Endothelial cell of umbilical vein (primary cell): Measurements from ENCODE around the gene DAGLB. TPM values are rescaled to one million over a fixed set of nuclear protein-coding genes. Genes with fewer than 3 reads are reported as not detected.

Experiments used
- BruUV-seq: library from RNA; stranded (reverse); fragments of 400-500 nt; replicated peaks from 2 replicates; lab custom pipeline; 2021; lab: Mats Ljungman, UMichigan
- CTCF ChIA-PET: fragments of 300-600, 350-600 bp; sonication (Branson Sonifier 250); formaldehyde crosslinking; loops from one replicate; lab custom pipeline; 2021; ENCODE audit warnings: antibody characterized with exemption, inconsistent platforms; lab: Charles Lee
- POLR2A ChIA-PET: fragments of 300-600, 350-600 bp; sonication (Branson Sonifier 250); formaldehyde crosslinking; loops from one replicate; lab custom pipeline; 2021; ENCODE audit warnings: antibody characterized with exemption, inconsistent platforms; lab: Charles Lee
- DNase-seq: peaks from one replicate; pipeline ENCODE4 v3.0.0-alpha.2; 2011; ENCODE audit warnings: low read depth, low spot score
- FAIRE-seq: peaks from 2 replicates; lab custom pipeline; 2011; peaks lifted over from hg19 to GRCh38; lab: Jason Lieb, UNC
- H2AFZ ChIP-seq: 2 replicates; pipeline ENCODE4 v1.6.0; 2012; ENCODE audit warnings: low read depth, low read length, control low read depth, inconsistent platforms
- H3K27ac ChIP-seq: 2 replicates; pipeline ENCODE4 v1.5.1; 2011; ENCODE audit warnings: low read depth, mild to moderate bottlenecking, control low read depth, low read length, moderate library complexity; ENCODE audit not compliant: insufficient read depth
- H3K27me3 ChIP-seq, 2 experiments: 2 replicates each; pipeline versions ENCODE4 v1.6.0 to v1.6.1; 2011; ENCODE audit warnings: low read length in 2 of 2, mixed read lengths in 1 of 2; ENCODE audit not compliant: control insufficient read depth in 2 of 2, insufficient read depth in 2 of 2
- H3K36me3 ChIP-seq, 2 experiments: 2 replicates in 1 of 2; 3 replicates in 1 of 2; pipeline ENCODE4 v1.5.1; 2011; ENCODE audit warnings: low read length in 2 of 2, mild to moderate bottlenecking in 1 of 2, moderate library complexity in 1 of 2; ENCODE audit not compliant: control insufficient read depth in 2 of 2, insufficient read depth in 2 of 2; ENCODE audit errors: extremely low read depth in 1 of 2
- H3K4me1 ChIP-seq: 3 replicates; pipeline ENCODE4 v1.5.1; 2011; ENCODE audit warnings: mild to moderate bottlenecking, low read length; ENCODE audit not compliant: control insufficient read depth, insufficient read depth; ENCODE audit errors: extremely low read depth
- H3K4me2 ChIP-seq: 2 replicates; pipeline ENCODE4 v1.6.1; 2011; ENCODE audit warnings: low read length, control low read depth, mixed read lengths; ENCODE audit not compliant: insufficient read depth
- H3K4me3 ChIP-seq, 3 experiments: fragments of 200-600 bp in 1 of 3; sonication (generic), shearing (Covaris generic) in 1 of 3; replicated peaks in 1 of 3; 2 replicates each; pipeline ENCODE4 v1.5.1; 2011 to 2016; ENCODE audit warnings: control low read depth in 3 of 3, low read length in 3 of 3, mild to moderate bottlenecking in 2 of 3, inconsistent platforms in 1 of 3, low read depth in 1 of 3, moderate library complexity in 1 of 3; ENCODE audit not compliant: insufficient read depth in 1 of 3
- H3K79me2 ChIP-seq: 2 replicates; pipeline ENCODE4 v1.6.0; 2012; ENCODE audit warnings: low read length, inconsistent platforms; ENCODE audit not compliant: control insufficient read depth, insufficient read depth
- H3K9ac ChIP-seq: replicated peaks from 2 replicates; pipeline ENCODE3; 2011; ENCODE audit warnings: low read length, control low read depth; ENCODE audit not compliant: insufficient read depth; ENCODE audit errors: extremely low read depth
- H3K9me1 ChIP-seq: replicated peaks from 3 replicates; pipeline ENCODE4 v1.6.0; 2011; ENCODE audit warnings: mild to moderate bottlenecking, low read length; ENCODE audit not compliant: control insufficient read depth, insufficient read depth; ENCODE audit errors: extremely low read depth
- H3K9me3 ChIP-seq: replicated peaks from 2 replicates; pipeline ENCODE4 v1.5.1; 2012; ENCODE audit warnings: low read length, inconsistent platforms; ENCODE audit not compliant: control insufficient read depth, insufficient read depth
- H4K20me1 ChIP-seq: replicated peaks from 2 replicates; pipeline ENCODE3; 2011; ENCODE audit warnings: mild to moderate bottlenecking, low read length; ENCODE audit not compliant: control insufficient read depth, insufficient read depth; ENCODE audit errors: extremely low read depth
- EZH2 ChIP-seq: IDR thresholded peaks from 2 replicates; pipeline ENCODE4 v1.6.1; 2012; ENCODE audit warnings: borderline replicate concordance, low read depth, mild to moderate bottlenecking, moderate library complexity, low read length, inconsistent platforms; ENCODE audit not compliant: severe bottlenecking
- FOS ChIP-seq: IDR thresholded peaks from 2 replicates; pipeline ENCODE4 v1.6.1; 2011; ENCODE audit warnings: mild to moderate bottlenecking, low read length, moderate library complexity, borderline replicate concordance; ENCODE audit not compliant: insufficient read depth
- JUN ChIP-seq: IDR thresholded peaks from 2 replicates; pipeline ENCODE4 v1.6.1; 2011; ENCODE audit warnings: borderline replicate concordance, low read depth; ENCODE audit not compliant: insufficient read length, insufficient read depth
- MYC ChIP-seq: IDR thresholded peaks from one replicate; pipeline ENCODE4 v1.6.1; 2011; ENCODE audit warnings: mild to moderate bottlenecking, low read depth, low read length
- POLR2A ChIP-seq: IDR thresholded peaks from 2 replicates; pipeline ENCODE4 v1.6.1; 2012; ENCODE audit warnings: low read depth, mild to moderate bottlenecking, control low read depth, low read length
- dilution Hi-C: fragments of 300-500 bp; cut with MboI; formaldehyde crosslinking; loops from one replicate; pipeline ENCODE4 v1.15.0; 2019; ENCODE audit warnings: low sequenced_read_pairs; ENCODE audit not compliant: extremely low pct_ligation_motif_present
- intact Hi-C: fragments of 100-400 bp; cut with micrococcal nuclease; formaldehyde crosslinking; loops from one replicate; pipeline ENCODE4 v1.10.0; 2022
- polyA plus RNA-seq, 4 experiments: library from polyadenylated mRNA; depleted of rRNA in 3 of 4; stranded (reverse) in 3 of 4; unstranded in 1 of 4; fragments of >200 nt; gene quantifications; 2 replicates each; pipeline versions ENCODE4 v1.2.1 to v1.2.3, GENCODE V29; 2011 to 2012; ENCODE audit warnings: missing spikeins in 1 of 4
- total RNA-seq: library from RNA; stranded (reverse); gene quantifications from 2 replicates; pipeline ENCODE4 v1.2.3, GENCODE V29; 2021
- TF ChIP-seq, protein P1 (sequence below): IDR thresholded peaks from 2 replicates; pipeline ENCODE4 v1.6.1; 2011; ENCODE audit not compliant: insufficient read depth, insufficient read length
- TF ChIP-seq, protein P2 (sequence below), 2 donors: IDR thresholded peaks; 1 replicate in 1 of 2; 2 replicates in 1 of 2; pipeline ENCODE4 v1.5.1; 2011; ENCODE audit warnings: low read length in 2 of 2, mild to moderate bottlenecking in 2 of 2, moderate library complexity in 2 of 2, control low read depth in 1 of 2, inconsistent platforms in 1 of 2, low read depth in 1 of 2; ENCODE audit not compliant: insufficient read depth in 1 of 2; ENCODE audit errors: extremely low read depth in 1 of 2

Gene DAGLB
- total and polyA plus RNA-seq, 2 donors (not counting 3 experiments of a cell fraction or from before 2014, with no cell fraction given): 28.2 to 48.2 TPM

DNA sequence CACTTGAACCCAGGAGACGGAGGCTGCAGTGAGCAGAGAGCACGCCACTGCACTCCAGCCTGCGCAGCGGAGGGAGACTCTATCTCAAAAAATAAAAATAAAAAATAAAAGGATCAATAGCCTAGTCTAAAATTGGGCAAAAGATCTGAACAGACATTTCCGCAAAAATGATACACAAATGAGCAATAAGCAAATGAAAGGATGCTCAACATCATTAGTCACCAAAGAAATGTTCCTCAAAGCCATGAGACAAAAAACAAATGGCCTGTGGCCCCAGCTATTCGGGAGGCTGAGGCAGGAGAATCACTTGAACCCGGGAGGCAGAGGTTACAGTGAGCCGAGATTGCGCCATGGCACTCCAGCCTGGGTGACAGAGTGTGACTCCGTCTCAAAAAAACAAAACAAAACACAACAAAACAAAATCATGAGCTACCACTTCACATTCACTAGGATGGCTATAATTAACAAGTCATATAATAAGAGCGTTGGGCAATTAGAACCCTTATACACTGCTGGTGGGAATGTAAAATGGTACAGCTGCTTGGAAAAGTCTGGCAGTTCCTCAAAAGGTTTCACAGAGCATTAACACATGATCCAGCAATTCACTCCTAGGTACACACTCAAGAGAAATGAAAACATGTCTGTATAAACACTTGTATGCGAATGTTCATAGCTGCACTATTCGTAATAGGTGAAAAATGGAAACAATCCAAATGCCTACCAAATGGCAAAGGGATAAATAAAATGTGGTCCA lies 3.1 kb downstream of the DAGLB start:
- TF ChIP-seq JUN: no peak
- TF ChIP-seq POLR2A: no peak
- TF ChIP-seq, protein P1, sequence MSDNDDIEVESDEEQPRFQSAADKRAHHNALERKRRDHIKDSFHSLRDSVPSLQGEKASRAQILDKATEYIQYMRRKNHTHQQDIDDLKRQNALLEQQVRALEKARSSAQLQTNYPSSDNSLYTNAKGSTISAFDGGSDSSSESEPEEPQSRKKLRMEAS: no peak
- no peak for TF ChIP-seq FOS
- TF ChIP-seq, protein P2, sequence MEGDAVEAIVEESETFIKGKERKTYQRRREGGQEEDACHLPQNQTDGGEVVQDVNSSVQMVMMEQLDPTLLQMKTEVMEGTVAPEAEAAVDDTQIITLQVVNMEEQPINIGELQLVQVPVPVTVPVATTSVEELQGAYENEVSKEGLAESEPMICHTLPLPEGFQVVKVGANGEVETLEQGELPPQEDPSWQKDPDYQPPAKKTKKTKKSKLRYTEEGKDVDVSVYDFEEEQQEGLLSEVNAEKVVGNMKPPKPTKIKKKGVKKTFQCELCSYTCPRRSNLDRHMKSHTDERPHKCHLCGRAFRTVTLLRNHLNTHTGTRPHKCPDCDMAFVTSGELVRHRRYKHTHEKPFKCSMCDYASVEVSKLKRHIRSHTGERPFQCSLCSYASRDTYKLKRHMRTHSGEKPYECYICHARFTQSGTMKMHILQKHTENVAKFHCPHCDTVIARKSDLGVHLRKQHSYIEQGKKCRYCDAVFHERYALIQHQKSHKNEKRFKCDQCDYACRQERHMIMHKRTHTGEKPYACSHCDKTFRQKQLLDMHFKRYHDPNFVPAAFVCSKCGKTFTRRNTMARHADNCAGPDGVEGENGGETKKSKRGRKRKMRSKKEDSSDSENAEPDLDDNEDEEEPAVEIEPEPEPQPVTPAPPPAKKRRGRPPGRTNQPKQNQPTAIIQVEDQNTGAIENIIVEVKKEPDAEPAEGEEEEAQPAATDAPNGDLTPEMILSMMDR (IDR thresholded peaks at IDR 0.05; ENCODE audit: extremely low read depth in 1 of 2, insufficient read depth in 1 of 2, low read depth in 1 of 2, low read length in 2 of 2): no peak
- no peak for TF ChIP-seq EZH2
- TF ChIP-seq MYC: no peak
- no peaks in the 10 kb centered on the region for H3K27me3 ChIP-seq
- no peaks in the 10 kb centered on the region for H4K20me1 ChIP-seq
- ChIA-PET POLR2A (no interaction called here), CTCF (interaction anchor here (0.7 to 1.9 kb wide), 3 partner anchors 8 to 448 kb away, joined by 3 to 4 read pairs (median 4); no protein-coding TSS in a partner anchor)
- no peak overlapping the region for H3K4me3 ChIP-seq
- DNase-seq (no peak), FAIRE-seq (no peak)
- no peaks in the 10 kb centered on the region for H3K9me3 ChIP-seq
- peaks cover 47% of the 10 kb centered on the region for H3K79me2 ChIP-seq
- no peak overlapping the region for H3K4me2 ChIP-seq
- peaks cover 10% of the 10 kb centered on the region for H3K4me1 ChIP-seq
- no TSS peak for BruUV-seq
- dilution Hi-C loops (no loop called here), intact Hi-C loops (no loop called here)
- no peak overlapping the region for H3K9ac ChIP-seq
- H2AFZ ChIP-seq: no peak overlapping the region
- peaks cover 6 to 7% of the 10 kb centered on the region in 2 experiments for H3K36me3 ChIP-seq
- H3K9me1 ChIP-seq: no peaks in the 10 kb centered on the region
- no peak overlapping the region for H3K27ac ChIP-seq
